ENCODE results near the gene GNRH2.
"Not testable (repeated sequence)": the region's sequence is repeated elsewhere in the genome, so short reads cannot be mapped to it uniquely, and the experiment has no call there.

Gene GNRH2, protein sequence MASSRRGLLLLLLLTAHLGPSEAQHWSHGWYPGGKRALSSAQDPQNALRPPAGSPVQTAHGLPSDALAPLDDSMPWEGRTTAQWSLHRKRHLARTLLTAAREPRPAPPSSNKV

GRCh38 chr20:3043322-3043721, at the start of gene GNRH2:
TSS of gene GNRH2 (plus strand) at chr20:3043622. CDS start at chr20:3044415, 793 bp downstream.
- DNase-seq (ENCODE audit: low read depth) = no peak

GRCh38 chr20:2995796-2996195, 47.6 kb upstream of the GNRH2 start:
- no peak for DNase-seq (ENCODE audit: low read depth)

DNA sequence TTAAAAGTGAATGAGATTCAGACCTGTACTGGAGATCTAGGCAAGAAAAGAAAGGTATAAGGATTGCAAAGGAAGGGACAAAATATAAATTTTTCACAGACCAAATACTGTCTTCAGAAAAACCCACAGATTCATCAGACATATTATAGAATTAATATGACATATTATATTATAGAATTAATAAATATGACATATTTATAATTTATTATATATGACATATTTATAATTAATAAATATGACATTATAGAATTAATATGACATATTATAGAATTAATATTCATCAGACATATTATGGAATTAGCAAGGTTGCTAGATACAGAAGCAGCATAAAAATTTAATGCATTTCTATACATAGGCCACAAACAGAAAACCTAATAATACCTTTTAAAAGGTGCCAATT, 44.7 kb upstream of the GNRH2 start:
- DNase-seq (ENCODE audit: low read depth) = no peak

DNA sequence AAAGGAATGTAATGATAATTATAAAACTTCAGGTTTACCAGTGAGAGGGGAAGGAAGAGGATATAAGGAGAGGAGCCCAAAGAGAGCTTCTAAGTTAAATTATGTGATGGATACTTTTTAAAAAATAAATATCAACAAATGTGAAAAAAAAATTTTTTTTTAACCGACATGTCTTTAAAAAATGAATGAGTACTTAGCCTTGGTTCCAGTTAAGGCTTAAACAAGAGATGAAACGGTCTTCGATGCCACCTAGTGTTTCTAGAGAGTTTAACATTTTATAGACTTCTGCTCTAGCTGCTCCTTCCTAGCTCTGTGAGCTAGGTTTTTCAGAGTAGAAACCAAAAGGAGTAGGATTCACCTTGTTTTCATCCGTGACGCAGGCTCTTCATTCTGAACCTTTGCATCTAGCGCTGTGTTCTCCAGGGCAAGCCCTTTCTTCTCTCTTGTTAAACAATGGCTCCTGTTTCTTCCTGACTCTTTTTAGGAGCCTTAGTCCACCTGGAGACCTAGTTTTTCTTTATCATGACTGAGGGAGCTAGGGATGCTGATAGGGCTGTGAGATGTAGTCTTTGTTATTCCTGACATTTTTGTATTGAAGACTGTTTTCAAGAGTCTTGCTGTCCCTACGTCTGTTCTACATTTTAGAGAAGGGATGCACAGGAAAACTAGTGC, 42.4 kb upstream of the GNRH2 start:
- DNase-seq (ENCODE audit: low read depth) = no peak

- no peak for DNase-seq (ENCODE audit: low read depth)
These were observed 40.0 kb upstream of the GNRH2 start for GRCh38 chr20:3003416-3003815.

DNA sequence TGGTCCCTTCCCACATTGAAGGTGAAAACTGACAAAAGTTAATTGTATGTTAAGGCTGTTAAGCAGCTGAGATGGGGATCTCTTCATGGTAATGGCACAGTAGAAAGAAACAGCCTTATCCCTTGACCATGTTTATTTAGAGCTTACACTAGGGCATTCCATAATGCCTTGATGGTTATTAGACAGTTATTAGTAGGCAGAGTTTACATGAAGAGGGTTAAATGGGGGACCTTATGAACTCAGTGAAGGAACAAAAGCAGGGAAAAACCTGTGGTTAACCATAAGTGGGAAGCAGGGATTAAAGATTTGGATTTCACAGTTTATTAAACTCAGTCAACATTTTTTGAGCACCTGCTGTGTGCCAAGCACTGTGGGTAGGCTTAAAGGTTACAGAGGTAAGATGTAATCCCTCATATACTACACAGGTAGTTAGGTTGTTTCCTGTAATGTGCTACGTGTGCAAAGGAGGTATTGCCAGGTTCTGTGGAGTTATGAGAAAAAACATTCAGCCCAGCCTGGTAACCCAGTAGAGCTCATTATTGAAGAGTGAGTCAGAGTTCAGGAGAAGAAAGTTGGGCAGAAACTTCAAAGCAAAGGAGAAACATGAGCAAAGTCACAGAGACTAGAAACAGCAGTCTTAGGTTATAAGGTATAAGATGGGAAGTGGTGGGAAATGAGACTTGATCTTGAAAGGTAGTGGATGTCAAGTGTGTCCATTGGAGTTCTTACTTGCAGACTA, 32.3 kb upstream of the GNRH2 start:
- no peak for DNase-seq (ENCODE audit: low read depth)

DNA sequence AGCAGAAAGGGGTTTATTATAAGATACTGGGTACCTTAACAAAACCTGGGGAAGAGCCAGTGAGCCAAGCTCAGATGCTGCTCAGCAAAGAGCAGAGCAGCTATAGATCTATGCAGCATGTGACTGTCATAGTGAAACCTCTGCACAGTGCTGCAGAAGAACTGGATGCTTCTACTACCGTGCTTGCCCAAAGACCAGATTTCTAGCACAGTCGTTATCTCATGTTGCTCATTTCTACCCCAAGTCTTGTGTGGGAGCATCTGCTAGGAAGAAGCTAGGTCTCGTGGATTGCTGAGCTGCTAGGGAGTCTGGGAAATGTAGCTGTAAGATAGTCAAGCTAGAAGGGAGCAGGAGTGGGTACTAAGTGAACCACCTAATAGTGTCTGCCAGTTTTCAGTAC, 31.7 kb upstream of the GNRH2 start:
- DNase-seq (ENCODE audit: low read depth) = no peak

GRCh38 chr20:3013771-3014170, 29.7 kb upstream of the GNRH2 start:
- no peak for DNase-seq (ENCODE audit: low read depth)

DNA sequence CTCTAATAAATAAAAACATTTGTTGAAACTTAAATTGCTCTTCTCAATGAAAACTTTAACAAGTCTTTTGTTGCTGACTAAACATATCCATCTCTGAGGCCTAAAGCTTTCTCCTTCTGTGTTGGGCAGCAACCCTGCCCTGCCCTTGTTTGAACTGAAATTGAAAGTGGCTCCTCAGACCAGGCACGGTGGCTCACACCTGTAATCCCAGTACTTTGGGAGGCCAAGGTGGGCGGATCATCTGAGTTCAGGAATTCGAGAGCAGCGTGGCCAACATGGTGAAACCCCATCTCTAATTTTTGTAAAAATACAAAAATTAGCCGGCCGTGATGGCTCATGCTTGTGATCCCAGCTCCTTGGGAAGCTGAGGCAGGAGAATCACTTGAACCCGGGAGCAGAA, 29.2 kb upstream of the GNRH2 start:
- DNase-seq (ENCODE audit: low read depth) = no peak

GRCh38 chr20:3014662-3015061, 28.8 kb upstream of the GNRH2 start:
- DNase-seq (ENCODE audit: low read depth) = no peak

- DNase-seq (ENCODE audit: low read depth) = not testable (repeated sequence)
These were observed 28.1 kb upstream of the GNRH2 start for GRCh38 chr20:3015302-3015701.

GRCh38 chr20:3021327-3021726, 22.1 kb upstream of the GNRH2 start:
- DNase-seq (ENCODE audit: low read depth) = no peak

GRCh38 chr20:3021777-3022176, 21.6 kb upstream of the GNRH2 start:
- DNase-seq (ENCODE audit: low read depth) = no peak

GRCh38 chr20:3022559-3023490, 20.6 kb upstream of the GNRH2 start:
- DNase-seq (ENCODE audit: low read depth) = not testable (repeated sequence)

DNA sequence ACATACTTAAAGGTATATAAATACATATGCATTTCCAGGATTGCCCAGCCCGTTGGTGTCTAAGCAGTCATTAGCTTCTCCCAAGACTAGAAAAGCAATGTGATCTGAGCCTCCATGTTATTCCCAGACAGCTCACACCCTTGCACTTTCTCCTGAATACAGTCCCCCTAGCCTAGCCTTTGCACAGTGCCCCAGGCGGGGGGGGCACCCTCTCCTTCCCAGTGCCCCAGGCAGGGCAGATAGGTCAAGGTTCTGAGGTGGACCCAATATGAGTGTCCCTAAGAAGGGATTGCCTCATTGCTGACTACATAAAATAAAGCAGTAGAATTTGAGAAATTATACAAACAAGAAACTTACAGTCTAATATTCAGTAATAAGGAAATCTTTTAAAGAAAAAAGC, 15.4 kb upstream of the GNRH2 start:
- no peak for DNase-seq (ENCODE audit: low read depth)

DNA sequence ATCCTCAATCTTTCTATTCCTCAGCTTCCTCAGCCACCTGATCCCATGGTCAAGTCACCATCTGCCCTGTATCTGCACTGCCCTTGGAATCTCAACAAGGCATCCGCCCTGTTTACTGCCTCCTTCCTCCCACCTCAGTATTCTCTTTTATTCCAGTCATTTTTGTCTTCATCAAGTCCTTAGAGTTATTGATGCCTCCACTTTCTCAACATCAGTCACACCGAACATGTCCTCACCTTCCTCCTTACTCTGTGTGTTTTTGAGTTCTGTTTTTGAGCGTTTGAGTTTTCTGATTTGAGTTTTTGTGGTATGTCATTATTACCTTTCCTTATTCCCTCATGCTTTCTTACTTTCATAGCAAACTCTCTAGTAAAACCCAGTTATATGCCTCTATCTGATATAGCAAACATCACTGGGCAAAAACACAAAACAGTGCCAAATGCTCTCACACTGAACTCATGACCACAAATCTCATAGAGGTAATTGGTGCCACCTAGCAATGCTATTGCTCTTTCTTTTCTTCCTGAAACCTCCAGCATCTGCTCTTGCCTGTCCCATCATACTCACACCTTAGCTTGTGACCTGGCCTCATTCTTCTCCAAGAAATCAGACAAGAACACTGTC, 11.8 kb upstream of the GNRH2 start:
- no peak for DNase-seq (ENCODE audit: low read depth)

GRCh38 chr20:3032624-3033023, 10.8 kb upstream of the GNRH2 start:
- DNase-seq (ENCODE audit: low read depth) = no peak

DNA sequence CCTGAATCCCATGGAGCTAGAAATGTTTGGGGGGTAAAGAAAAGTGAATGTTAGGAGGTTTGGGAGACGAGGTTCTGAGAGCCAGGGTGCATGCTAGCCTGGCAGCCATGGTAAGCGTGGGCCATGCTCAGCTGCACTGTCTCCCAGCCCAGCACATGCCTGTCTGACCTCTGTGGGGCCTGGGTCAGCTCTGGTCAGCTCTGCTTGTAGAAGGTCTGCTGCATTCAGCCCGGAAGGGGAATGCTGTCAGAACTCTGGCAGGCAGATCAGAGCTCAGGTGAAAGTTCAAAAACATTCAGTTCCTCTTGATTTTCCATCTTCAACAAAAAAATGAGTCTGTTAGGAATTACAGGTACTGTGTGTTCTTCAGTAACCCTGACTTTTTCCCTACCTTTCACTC, 5.8 kb upstream of the GNRH2 start:
- no peak for DNase-seq (ENCODE audit: low read depth)

DNA sequence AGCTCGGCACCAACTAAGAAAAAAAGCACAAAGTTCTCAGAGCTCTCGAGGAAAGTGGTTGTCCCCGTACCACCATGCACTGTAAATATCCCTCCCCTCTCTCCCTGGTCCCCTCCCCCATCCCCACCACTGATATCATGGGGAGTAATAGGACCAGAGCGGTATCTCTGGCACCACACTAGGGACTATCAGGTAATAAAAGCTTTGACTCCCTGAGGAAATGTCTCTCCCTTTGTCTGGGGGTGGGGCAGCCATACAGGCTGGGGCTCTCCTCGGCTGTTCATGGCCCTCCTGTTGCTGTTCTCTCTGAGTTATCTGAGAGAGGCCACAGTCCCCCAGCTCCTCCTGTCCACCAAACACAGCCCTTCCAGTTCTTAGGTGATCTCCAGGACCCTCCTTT, 5.0 kb upstream of the GNRH2 start:
- no peak for DNase-seq (ENCODE audit: low read depth)

GRCh38 chr20:3039426-3039825, 4.0 kb upstream of the GNRH2 start:
- DNase-seq (ENCODE audit: low read depth) = no peak

GRCh38 chr20:3040086-3040485, 3.3 kb upstream of the GNRH2 start:
- DNase-seq (ENCODE audit: low read depth) = no peak

DNA sequence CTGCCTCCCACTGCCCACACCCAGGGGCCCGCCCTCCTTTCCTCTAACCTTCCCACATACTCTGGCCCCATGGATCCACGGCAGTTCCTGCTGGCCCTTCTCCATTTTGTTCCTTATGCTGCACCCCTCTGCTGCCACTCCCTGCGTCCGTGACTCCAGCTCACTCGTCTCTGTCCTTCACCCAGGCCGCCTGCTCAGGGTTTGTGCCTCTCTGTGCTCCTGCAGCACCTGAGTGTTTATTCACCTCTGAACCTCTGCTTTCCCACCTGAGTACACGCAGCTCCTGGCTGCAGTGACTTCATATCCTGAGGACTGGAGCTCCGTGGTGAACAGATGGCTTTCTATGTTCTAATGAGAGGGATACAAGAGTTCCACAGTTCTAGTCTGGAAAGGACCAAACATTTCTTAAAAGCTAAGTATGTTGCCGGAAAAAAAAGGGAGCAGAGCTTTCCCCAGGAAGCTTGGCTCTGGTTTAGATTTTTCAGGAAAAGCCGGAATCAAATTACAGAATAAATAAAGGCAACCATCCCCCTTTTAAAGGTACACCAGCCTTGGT, 1.5 kb upstream of the GNRH2 start:
- DNase-seq (ENCODE audit: low read depth) = no peak
